Measurements from ENCODE around the gene FLOT2. TPM values are rescaled to one million over a fixed set of nuclear protein-coding genes. Genes with fewer than 3 reads are reported as not detected.
A peak's percentile ranks its signal among the peaks of the same experiment; 100 is the strongest.

The FLOT2 gene
- total RNA-seq, 1 donor from 2014 or later = 74.1 TPM

DNA sequence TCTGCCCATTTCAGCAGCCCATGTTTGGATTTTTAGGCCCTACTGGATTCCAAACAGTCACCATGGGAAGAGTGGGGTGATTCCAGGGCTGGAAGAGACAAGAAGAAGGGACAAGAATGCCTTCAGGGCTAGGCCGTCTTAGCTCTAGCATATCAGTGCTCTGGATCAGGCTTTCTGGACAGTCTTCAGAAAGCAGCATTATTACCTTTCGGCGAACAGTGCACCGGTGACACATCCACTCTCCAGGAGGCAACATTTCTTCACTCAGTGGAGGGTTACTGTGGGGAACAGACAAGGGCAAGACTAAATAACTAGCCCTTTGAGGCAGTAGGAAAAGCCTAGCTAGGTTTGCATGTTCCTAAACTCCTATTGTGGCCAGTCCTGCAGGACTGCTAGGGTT lies 29.3 kb upstream of the FLOT2 start:
- Mint-ChIP-seq H3K4me3 (ENCODE audit: unreplicated experiment) (no peak overlapping the region), H3K4me1 (ENCODE audit: low read depth) (peaks cover 3% of the 10 kb centered on the region), H3K36me3 (ENCODE audit: low read depth) (peaks cover 20% of the 10 kb centered on the region), H3K9me3 (ENCODE audit: low read depth) (peaks cover 6% of the 10 kb centered on the region), H3K27me3 (ENCODE audit: low read depth) (no peaks in the 10 kb centered on the region), H3K27ac (ENCODE audit: unreplicated experiment) (no peak overlapping the region)
- DNase-seq (ENCODE audit: low spot score) = no peak
- no peak for TF ChIP-seq CTCF (IDR thresholded peaks at IDR 0.05)

GRCh38 chr17:28926366-28926765 lies 28.8 kb upstream of the FLOT2 start:
- no peak for DNase-seq (ENCODE audit: low spot score)
- H3K27ac Mint-ChIP-seq (ENCODE audit: unreplicated experiment) = peak overlapping the region; percentile 4
- H3K4me1 Mint-ChIP-seq (ENCODE audit: low read depth) = peaks cover 3% of the 10 kb centered on the region
- peaks cover 25% of the 10 kb centered on the region for H3K36me3 Mint-ChIP-seq (ENCODE audit: low read depth)
- peaks cover 6% of the 10 kb centered on the region for H3K9me3 Mint-ChIP-seq (ENCODE audit: low read depth)
- TF ChIP-seq CTCF (IDR thresholded peaks at IDR 0.05) = no peak
- H3K4me3 Mint-ChIP-seq (ENCODE audit: unreplicated experiment) = no peak overlapping the region
- no peaks in the 10 kb centered on the region for H3K27me3 Mint-ChIP-seq (ENCODE audit: low read depth)

- Mint-ChIP-seq H3K4me1 (ENCODE audit: low read depth) (peaks cover 3% of the 10 kb centered on the region), H3K4me3 (ENCODE audit: unreplicated experiment) (no peak overlapping the region), H3K36me3 (ENCODE audit: low read depth) (peaks cover 26% of the 10 kb centered on the region), H3K27me3 (ENCODE audit: low read depth) (no peaks in the 10 kb centered on the region), H3K27ac (ENCODE audit: unreplicated experiment) (peak overlapping the region; percentile 4), H3K9me3 (ENCODE audit: low read depth) (peaks cover 6% of the 10 kb centered on the region)
- TF ChIP-seq CTCF (IDR thresholded peaks at IDR 0.05) = no peak
- no peak for DNase-seq (ENCODE audit: low spot score)
Observed at GRCh38 chr17:28925912-28926365, 28.4 kb upstream of the FLOT2 start.

DNA sequence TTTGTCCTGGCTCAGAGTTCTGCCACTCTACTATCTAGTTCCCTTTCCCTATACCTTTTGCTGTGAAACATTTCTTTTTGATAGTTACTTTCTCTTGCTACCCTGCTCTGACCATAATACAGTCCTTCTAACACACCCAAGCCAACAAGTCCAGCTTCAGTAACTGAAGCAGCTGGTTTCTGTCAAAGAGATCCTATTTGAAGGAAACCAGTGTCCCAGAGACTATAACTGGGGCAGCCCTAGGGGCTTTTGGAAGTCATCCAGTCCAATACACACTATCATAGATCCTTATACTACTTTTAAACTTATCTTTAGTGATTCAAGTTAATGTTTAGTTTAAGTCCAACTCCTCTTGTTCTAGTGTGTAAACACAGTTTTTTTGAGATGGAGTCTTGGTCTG lies 22.7 kb upstream of the FLOT2 start:
- Mint-ChIP-seq H3K4me3 (ENCODE audit: unreplicated experiment) (no peak overlapping the region), H3K9me3 (ENCODE audit: low read depth) (no peaks in the 10 kb centered on the region), H3K4me1 (ENCODE audit: low read depth) (no peaks in the 10 kb centered on the region), H3K27me3 (ENCODE audit: low read depth) (no peaks in the 10 kb centered on the region), H3K27ac (ENCODE audit: unreplicated experiment) (no peak overlapping the region), H3K36me3 (ENCODE audit: low read depth) (peaks cover 50% of the 10 kb centered on the region)
- no peak for DNase-seq (ENCODE audit: low spot score)
- TF ChIP-seq CTCF (IDR thresholded peaks at IDR 0.05) = no peak

GRCh38 chr17:28918295-28918694 lies 20.8 kb upstream of the FLOT2 start:
- no peak overlapping the region for H3K4me3 Mint-ChIP-seq (ENCODE audit: unreplicated experiment)
- H3K9me3 Mint-ChIP-seq (ENCODE audit: low read depth) = no peaks in the 10 kb centered on the region
- H3K4me1 Mint-ChIP-seq (ENCODE audit: low read depth) = no peaks in the 10 kb centered on the region
- no peaks in the 10 kb centered on the region for H3K27me3 Mint-ChIP-seq (ENCODE audit: low read depth)
- H3K36me3 Mint-ChIP-seq (ENCODE audit: low read depth) = peaks cover 52% of the 10 kb centered on the region
- TF ChIP-seq CTCF (IDR thresholded peaks at IDR 0.05) = no peak
- no peak overlapping the region for H3K27ac Mint-ChIP-seq (ENCODE audit: unreplicated experiment)
- DNase-seq (ENCODE audit: low spot score) = no peak
